Kidney glomerular epithelial cell (primary cell): ENCODE data around the gene EFNA2.

Experiments
- DNase-seq: peaks from one replicate; lab custom pipeline; 2025; lab: John Stamatoyannopoulos, UW

Gene EFNA2

DNA sequence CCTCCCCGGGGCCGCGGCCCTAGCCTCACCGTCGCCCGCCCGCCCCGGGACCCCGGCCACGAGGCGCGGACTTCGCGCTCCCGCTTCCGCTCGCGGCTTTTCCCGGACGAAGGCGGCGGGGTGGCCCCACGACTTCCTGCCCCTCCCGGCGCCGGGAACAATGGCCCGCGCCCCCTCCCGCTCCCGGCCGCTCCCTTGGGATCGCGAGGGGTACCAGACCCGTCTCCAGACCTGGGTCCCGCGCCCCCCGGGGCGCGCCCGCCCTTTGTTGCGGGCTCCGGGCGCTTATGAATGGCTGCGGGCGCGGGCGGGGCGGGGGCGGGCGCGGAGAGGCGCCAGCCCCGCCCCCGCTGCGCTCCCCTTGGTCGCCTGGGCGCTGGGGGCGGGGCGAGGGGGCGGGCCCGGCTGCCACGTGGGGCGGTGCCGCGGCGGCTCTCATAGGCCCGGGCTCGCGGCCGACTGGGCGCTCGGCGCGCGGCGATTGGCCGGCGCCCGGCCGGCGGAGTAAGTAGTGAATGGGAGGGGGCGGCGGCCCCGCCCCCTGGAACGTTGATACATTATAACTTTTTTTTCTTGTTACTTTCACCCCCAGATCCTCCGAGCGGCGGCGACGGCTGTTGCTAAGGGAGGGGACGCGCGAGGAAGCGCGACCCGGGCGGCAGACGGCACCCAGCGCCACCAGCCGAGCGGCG, 36.2 kb upstream of the EFNA2 start:
- peak; percentile 95 for DNase-seq

DNA sequence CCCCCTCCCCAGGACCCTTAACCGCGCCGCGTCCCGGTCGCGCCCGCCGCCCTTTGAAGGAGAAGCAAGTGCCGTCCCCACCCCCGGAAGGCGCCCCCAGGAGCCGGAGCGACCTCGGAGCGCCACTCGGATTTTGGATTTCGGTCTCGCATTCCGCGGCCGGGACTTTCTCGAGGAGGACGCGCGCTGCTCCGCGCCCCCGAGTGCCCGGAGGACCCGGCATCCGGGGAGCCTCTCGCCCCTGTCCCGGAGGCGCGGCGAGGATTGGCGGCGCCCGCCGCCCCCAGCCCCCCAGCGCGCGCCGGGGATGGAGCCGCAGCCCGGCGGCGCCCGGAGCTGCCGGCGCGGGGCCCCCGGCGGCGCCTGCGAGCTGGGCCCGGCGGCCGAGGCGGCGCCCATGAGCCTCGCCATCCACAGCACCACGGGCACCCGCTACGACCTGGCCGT, 35.7 kb upstream of the EFNA2 start:
- DNase-seq: no peak

DNA sequence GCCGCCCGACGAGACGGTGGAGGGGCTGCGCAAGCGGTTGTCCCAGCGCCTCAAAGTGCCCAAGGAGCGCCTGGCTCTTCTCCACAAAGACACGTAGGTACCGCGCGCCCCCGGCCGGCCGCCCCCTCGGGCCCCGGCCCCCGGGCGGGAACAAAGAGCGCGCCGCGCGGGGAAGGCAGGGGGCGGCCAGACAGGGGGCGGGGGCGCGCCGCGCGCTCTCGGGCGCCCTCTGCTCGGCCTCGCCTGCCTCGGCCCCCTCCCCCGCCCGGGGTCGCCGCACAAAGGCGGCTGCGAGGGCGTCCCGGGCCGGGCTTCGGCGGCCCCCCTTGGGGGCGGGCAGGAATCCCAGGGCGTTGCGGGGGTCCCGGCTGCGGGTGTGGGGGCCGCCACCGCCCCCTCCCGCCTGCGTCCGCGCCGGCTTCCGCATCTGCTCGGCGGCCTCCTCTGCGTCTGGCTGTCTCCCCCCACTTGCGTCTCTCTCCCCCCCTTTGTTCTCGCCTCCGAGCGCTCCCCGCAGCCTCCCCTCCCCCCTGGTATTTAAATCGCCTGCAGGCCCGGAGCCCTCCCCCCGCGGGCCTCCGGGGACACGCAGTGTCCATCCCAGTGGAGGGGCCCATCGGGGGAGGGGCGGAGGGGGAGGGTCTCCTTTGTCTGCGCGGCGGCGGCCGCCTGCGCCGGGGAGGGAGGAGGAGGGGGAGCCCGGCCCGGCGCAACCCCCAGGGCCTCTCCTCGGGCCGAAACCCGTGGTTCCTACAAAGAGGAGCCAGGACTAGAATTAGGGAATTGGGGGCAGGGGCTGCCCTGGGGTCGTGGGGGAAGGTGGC, 35.0 kb upstream of the EFNA2 start:
- DNase-seq: no peak

GRCh38 chr19:1251330-1252220, 34.1 kb upstream of the EFNA2 start:
- DNase-seq: no peak

DNA sequence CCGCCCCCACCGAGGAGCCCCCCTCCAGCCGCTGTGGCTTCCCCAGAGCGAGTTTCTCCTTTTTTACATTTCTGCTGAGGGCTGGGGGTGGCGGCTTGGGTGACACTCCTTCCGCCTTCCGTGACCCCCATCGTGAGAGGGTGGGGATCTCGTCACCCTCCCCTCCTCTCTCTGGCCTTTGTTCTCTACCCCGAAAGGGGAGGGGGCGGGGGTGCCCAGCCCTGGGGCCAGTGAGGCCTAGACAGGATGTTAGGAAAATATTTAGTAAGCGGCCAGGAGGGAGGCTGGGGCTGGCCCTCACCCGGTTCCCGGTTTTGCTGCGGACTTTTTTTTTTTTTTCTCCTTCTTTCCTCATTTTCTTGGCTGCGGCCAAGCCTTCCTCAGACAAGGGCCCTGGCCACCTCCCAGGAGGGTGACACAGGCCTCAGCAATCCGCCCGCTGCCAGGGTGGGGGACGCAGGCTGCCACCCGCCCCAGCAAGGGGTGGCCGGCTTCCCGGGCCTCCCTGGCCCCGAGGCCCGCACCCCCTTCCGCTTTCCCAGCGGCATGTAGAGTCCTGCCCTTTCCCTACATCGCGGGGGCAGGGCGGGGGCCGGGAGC, 33.4 kb upstream of the EFNA2 start:
- DNase-seq: peak; percentile 75

- peak; percentile 90 for DNase-seq
Measured at GRCh38 chr19:1252821-1253513, 32.7 kb upstream of the EFNA2 start.

GRCh38 chr19:1253514-1254080, 32.1 kb upstream of the EFNA2 start:
- DNase-seq: peak; percentile 86

DNA sequence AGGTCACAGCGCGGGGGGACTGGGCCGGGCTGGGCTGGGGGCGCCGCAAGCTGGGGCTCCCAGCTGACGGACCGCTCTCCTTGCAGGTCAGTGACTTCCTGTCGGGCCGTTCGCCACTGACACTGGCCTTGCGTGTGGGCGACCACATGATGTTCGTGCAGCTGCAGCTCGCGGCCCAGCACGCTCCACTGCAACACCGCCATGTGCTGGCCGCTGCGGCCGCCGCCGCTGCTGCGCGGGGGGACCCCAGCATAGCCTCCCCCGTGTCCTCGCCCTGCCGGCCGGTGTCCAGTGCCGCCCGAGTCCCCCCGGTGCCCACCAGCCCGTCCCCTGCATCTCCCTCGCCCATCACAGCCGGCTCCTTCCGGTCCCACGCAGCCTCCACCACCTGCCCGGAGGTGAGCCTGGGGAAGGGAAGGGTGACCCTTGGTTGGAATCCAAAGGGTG, 31.6 kb upstream of the EFNA2 start:
- DNase-seq: no peak

- no peak for DNase-seq
Measured at GRCh38 chr19:1254530-1255185, 31.0 kb upstream of the EFNA2 start.

GRCh38 chr19:1255186-1256161, 30.2 kb upstream of the EFNA2 start:
- no peak for DNase-seq

DNA sequence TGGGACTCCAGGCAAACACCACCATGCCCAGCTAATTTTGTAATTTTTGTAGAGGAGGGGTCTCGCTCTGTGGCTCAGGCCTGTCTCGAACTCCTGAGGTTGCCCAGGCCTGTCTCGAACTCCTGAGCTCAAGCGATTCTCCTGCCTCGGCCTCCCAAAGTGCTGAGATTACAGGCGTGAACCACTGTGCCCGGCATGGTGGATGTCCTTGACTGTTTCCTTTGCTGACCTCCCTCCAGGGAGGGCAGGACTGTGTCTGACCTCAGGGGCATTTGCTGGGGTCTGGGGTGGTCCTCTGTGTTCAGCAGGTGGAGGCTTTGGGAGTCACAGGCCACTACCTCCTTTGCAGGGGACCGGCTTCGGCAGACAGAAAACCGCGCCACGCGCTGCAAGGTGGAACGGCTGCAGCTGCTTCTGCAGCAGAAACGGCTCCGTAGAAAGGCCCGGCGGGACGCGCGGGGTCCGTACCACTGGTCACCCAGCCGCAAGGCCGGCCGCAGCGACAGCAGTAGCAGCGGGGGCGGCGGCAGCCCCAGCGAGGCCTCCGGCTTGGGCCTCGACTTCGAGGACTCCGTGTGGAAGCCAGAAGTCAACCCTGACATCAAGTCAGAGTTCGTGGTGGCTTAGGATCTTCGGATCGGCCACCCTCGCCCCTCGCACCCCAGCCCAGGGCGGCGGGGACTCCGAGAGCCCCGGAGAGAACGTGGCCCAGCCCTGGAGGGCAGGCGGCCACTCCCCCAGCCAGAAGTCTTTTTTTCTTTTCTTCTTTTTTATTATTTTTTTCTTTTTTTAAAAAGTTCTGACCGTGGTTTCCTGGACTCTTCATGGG, 28.8 kb upstream of the EFNA2 start:
- DNase-seq: no peak

DNA sequence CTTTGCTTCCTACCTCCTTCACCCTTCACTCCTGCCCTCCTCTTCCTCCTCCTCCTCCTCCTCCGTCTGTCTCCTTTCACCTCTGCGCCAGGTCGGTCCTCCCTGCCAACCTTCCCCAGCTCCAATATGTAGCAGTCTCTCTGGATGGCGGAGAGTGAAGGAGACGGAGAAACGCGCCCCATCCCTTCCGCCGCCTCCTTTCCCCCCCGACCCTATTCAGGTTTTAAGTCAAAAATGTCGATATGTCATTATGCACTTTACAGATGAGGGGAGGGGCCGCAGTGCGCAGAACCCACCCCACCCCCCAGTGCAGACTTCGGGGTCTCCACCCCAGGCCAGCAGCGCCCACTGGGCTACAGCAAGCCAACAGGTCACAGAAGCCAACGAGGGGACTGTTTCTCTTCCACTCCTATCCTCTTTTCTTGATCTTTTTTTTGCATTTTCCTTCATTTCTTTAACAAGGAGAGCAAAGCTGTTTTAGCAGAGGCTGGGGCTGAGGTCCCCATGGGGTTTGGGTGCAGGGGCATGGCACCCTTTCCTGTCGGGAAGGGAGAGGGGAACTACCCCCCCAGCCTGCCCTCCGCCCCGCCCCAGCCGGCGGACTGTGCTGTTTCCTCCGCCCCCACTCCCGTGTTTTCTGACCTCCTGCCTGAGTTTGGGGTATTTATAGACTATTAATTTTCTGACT, 28.1 kb upstream of the EFNA2 start:
- DNase-seq: no peak

- no peak for DNase-seq
Measured at GRCh38 chr19:1258163-1258492, 27.5 kb upstream of the EFNA2 start.

DNA sequence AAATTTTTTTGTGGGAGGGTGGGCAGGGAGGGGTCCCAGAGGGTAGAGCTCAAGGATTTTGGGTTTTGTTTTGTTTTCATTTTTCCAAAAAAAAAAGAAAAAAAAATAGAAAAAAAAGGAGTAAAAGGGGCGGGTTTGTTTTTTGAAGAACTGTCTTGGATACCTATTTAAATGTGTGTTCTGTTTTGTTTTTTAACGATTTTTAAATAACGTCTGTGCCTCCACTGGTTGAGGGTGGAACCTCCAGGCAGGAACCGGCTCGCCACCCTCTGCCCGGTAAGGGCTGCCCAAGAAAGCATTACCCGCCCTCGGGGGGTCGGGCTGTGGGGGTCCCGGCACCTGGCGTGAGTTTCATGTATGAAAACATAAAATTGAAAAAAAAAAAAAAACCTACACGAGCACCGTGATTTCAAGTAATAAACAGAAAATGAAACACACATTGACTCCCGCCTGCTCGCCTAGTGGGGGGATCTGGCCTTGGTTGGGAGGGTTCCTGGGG, 26.9 kb upstream of the EFNA2 start:
- DNase-seq: no peak

GRCh38 chr19:1259206-1259875, 26.3 kb upstream of the EFNA2 start:
- no peak for DNase-seq

GRCh38 chr19:1259876-1260748, 25.6 kb upstream of the EFNA2 start:
- DNase-seq: no peak
